SK-N-SH treated with all-trans-retinoic acid at 6 μM for 48 hours (cell line): ENCODE data around the gene THADA.

Experiments used
- ARNTL ChIP-seq: fragments of 450-650 bp; formaldehyde crosslinking; IDR thresholded peaks from 2 replicates; pipeline ENCODE4 v1.5.0; 2020; ENCODE audit warnings: low read depth, mild to moderate bottlenecking, moderate library complexity, borderline replicate concordance
- BACH2 ChIP-seq: fragments of 250-450 bp; sonication (Bioruptor Pico); IDR thresholded peaks from 2 replicates; pipeline ENCODE4 v1.9.0; 2021; ENCODE audit warnings: mild to moderate bottlenecking, borderline replicate concordance
- CSRNP3 ChIP-seq: fragments of 250-450 bp; sonication (Bioruptor Pico); IDR thresholded peaks from 2 replicates; pipeline ENCODE4 v1.5.1; 2021; ENCODE audit warnings: mild to moderate bottlenecking, moderate library complexity
- ESRRG ChIP-seq: fragments of 250-450 bp; sonication (Bioruptor Pico); IDR thresholded peaks from 2 replicates; pipeline ENCODE4 v1.6.1; 2021; ENCODE audit warnings: mild to moderate bottlenecking
- ISL1 ChIP-seq: fragments of 250-450 bp; sonication (Bioruptor Pico); IDR thresholded peaks from 2 replicates; pipeline ENCODE4 v2.1.2; 2022; ENCODE audit warnings: mild to moderate bottlenecking, moderate library complexity
- PATZ1 ChIP-seq: fragments of 250-450 bp; sonication (Bioruptor Pico); IDR thresholded peaks from 2 replicates; pipeline ENCODE4 v1.8.0; 2020; ENCODE audit warnings: mild to moderate bottlenecking, moderate library complexity, borderline replicate concordance
- TSHZ2 ChIP-seq: fragments of 250-450 bp; sonication (Bioruptor Pico); IDR thresholded peaks from 2 replicates; pipeline ENCODE4 v1.5.0; 2020; ENCODE audit warnings: mild to moderate bottlenecking, moderate library complexity
- ZC3H10 ChIP-seq: fragments of 250-450 bp; sonication (Bioruptor Pico); IDR thresholded peaks from 2 replicates; pipeline ENCODE4 v1.5.1; 2021; ENCODE audit warnings: mild to moderate bottlenecking, moderate library complexity
- ZFP30 ChIP-seq: fragments of 450-650 bp; formaldehyde crosslinking; IDR thresholded peaks from 2 replicates; pipeline ENCODE4 v1.5.0; 2022; ENCODE audit warnings: mild to moderate bottlenecking, moderate library complexity
- TF ChIP-seq, protein P1 (sequence below): fragments of 250-450 bp; sonication (Bioruptor Pico); IDR thresholded peaks from 2 replicates; pipeline ENCODE4 v1.8.0; 2021; ENCODE audit warnings: low read depth, mild to moderate bottlenecking, moderate library complexity, borderline replicate concordance

DNA sequence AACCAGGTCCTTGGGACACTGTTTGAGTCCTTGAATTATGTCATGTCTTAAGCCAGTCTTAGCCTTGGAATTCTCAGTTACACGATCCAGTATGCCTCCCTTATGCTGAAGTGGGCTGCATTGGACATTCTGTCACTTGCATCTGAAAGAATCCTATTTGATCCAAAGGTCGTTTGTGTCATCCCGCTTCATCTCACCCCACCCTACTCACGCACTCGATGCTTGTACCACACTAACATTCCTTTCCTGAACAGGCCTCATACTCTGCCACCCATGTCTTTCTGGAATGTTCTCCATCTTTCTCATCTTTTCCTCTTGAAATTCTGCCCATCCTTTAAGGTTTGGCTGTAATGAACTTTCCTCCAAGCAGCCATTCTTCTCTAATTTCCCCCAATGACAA is 341.5 kb downstream of the THADA start:
- TF ChIP-seq ARNTL (no peak), PATZ1 (CRISPR knock-in tag) (no peak), ZFP30 (no peak), ESRRG (no peak), ISL1 (CRISPR knock-in tag) (no peak), BACH2 (CRISPR knock-in tag) (no peak), ZC3H10 (no peak), CSRNP3 (CRISPR knock-in tag) (no peak), TSHZ2 (CRISPR knock-in tag) (no peak)
- TF ChIP-seq, protein P1, sequence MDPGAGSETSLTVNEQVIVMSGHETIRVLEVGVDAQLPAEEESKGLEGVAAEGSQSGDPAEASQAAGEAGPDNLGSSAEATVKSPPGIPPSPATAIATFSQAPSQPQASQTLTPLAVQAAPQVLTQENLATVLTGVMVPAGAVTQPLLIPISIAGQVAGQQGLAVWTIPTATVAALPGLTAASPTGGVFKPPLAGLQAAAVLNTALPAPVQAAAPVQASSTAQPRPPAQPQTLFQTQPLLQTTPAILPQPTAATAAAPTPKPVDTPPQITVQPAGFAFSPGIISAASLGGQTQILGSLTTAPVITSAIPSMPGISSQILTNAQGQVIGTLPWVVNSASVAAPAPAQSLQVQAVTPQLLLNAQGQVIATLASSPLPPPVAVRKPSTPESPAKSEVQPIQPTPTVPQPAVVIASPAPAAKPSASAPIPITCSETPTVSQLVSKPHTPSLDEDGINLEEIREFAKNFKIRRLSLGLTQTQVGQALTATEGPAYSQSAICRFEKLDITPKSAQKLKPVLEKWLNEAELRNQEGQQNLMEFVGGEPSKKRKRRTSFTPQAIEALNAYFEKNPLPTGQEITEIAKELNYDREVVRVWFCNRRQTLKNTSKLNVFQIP, result no peak
